GM21576 (cell line): ENCODE data around the gene TRMT1.

Experiments used
- ATAC-seq: cut with Tn5 transposase; IDR thresholded peaks from one replicate; pipeline ENCODE4 v1.9.1; 2021; ENCODE audit warnings: mild to moderate bottlenecking, moderate library complexity; ENCODE audit not compliant: unreplicated experiment

TRMT1 gene

GRCh38 chr19:13074378-13074777 lies 42.2 kb downstream of the TRMT1 start:
- no peak for ATAC-seq

- ATAC-seq: no peak
Observed at GRCh38 chr19:13073263-13073662, 43.3 kb downstream of the TRMT1 start.

DNA sequence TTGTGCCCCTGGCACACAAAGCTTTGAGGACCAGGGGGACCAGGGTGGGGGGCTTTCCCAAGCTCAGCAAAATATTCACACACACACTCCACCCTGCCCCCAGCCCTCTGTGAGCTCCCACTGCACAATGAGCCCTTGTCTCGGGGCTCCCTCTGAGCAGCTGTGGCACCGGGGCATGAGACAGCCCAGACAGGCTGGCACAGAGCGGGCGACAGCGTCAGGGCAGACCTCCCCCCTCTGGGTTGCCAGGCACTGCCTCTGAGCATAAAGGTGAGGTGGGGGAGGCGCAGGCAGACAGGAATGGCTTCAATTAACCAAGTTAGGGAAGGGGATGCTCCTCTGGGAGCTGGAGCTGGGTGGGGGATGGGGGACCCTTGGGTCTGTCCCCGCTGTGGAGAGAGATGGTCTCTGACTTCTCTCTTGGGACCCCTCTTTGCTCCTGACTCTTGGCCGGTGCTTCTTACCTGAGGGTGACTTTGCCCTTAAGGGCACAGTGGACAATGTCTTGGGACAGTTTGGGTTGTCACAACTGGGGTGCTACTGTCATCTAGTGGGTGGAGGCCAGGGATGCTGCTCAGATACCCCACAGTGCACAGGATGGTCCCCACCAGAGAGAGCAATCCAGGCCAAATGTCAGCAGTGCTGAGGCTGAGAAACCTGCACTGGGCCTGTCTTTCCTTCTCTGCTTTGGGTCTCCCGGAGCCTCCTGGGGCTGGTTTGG lies 44.2 kb downstream of the TRMT1 start:
- ATAC-seq: no peak

GRCh38 chr19:13071444-13072187 lies 44.9 kb downstream of the TRMT1 start:
- no peak for ATAC-seq

DNA sequence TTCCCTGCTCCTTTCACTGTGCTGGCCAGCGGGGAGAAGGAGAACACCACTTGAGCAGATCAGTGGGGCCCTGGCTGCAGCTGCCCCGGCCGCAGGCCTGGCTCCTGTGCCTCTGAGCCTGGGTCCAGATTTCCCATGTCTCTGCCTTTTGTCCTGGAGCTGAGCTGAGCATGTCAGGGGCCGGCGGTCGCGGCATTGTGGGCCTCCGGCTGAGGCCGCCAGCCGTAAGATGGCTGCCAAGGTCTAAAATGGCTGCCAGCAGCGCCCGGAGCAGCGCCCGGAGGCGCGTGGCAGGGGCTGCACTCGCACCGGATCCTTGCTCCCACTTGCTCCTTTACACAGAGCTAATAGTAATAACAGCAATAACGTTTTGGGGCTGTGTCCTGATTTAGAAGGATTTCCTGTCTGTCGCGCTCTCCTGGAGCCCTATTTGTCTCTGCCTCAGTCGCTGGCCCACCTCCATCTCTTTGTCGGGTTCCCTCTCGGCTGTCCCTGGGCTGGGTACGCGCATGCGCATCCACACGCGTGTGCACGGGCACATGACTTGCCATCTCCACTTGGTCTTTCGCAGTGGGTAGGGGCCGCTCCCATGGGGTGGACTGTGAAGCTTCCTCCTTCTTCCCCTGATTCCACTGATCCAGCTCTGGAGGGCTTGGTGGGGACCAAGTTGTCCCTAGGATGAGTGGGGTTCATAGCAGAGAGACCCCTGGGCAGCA lies 46.0 kb downstream of the TRMT1 start:
- no peak for ATAC-seq

GRCh38 chr19:13069415-13070359 lies 46.9 kb downstream of the TRMT1 start:
- ATAC-seq: no peak

DNA sequence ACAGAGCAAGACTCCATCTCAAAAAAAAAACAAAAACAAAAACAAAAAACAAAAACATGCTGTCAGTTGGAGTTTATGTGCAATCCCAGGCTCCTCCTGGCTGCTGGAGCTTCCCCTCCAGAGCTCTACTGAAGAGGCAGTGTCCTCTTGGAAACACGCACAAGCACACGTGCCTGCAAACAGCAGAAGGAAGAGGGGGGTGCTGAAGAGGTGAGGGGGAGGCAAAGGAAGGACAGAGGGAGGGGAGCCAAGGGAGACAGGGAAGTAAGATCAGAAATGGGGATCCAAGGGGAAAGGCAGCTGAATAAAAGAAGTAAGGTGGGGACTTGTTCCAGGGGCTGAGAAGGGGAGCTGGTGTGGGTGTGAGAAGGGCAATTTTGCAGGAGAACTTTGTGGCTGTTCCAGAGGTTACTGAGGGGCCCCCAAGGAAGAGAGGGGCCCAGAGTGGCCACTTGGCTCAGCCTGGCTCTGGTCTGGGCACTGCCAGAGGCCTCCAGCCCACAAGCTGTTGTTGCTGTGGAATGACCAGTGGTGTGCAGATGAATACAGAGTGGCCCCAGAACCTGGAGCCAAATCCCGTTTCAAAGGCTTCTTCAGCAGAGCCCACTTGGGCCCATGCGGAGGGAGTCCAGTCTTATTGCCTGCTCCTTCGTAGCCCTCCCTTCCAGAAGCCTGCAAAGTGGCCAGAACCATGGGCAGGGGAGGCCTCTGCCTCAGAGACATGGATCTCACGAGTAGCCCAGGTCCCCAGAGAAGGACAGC lies 48.3 kb downstream of the TRMT1 start:
- ATAC-seq: no peak

GRCh38 chr19:13066933-13067807 lies 49.4 kb downstream of the TRMT1 start:
- no peak for ATAC-seq

DNA sequence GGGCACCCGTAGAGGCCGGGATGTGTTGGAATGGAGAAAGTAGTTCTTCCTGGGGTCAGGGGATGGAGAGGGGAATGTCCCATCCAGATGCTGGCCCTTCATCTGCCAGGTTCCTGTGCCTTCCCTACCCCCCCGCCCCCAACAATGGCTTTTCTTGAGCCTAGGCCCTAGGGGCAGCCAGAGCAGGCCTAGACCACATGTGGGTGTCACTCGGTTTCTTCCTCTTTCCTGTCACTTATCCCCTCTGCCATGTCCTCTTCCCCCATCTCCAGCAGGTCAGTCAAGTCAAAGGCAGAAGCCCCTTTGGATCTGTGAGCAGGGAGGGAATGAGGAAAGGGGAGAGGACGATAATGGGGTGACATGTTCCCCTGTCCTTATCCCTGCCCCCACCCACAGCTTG lies 50.3 kb downstream of the TRMT1 start:
- no peak for ATAC-seq

GRCh38 chr19:13064092-13064489 lies 52.4 kb downstream of the TRMT1 start:
- ATAC-seq: no peak

DNA sequence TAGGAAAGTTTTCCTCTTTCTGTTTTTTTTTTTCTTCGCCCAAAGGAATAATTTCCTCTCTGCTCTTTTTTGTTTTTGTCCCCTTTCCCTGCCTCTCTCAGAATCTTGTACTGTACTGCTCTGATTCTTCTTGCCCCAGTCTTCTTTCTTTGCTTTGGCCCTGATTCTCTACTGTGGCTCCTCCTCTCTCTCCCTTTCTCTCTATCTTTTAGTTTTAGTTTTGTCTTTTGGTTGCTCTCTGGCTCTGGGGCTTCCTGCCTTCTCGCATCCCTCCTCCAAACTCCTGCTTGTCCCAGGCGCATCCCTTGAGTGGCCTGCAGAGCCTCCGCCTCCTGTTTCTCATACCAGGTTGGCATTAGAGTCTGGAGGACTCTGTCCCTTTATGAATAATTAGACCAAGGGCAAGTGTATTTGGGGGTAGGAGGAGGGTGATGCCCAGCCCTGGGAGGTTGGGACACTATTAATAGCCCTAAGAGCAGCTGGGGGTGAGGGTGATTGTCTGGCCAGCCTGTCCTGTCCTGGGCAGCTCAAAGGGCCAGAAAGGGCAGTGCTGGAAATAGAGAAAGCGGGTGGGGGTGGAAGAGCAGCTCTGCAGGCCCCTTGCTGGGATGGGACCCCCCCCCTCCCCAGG lies 53.0 kb downstream of the TRMT1 start:
- ATAC-seq: no peak

GRCh38 chr19:13062317-13062716 lies 54.2 kb downstream of the TRMT1 start:
- no peak for ATAC-seq

DNA sequence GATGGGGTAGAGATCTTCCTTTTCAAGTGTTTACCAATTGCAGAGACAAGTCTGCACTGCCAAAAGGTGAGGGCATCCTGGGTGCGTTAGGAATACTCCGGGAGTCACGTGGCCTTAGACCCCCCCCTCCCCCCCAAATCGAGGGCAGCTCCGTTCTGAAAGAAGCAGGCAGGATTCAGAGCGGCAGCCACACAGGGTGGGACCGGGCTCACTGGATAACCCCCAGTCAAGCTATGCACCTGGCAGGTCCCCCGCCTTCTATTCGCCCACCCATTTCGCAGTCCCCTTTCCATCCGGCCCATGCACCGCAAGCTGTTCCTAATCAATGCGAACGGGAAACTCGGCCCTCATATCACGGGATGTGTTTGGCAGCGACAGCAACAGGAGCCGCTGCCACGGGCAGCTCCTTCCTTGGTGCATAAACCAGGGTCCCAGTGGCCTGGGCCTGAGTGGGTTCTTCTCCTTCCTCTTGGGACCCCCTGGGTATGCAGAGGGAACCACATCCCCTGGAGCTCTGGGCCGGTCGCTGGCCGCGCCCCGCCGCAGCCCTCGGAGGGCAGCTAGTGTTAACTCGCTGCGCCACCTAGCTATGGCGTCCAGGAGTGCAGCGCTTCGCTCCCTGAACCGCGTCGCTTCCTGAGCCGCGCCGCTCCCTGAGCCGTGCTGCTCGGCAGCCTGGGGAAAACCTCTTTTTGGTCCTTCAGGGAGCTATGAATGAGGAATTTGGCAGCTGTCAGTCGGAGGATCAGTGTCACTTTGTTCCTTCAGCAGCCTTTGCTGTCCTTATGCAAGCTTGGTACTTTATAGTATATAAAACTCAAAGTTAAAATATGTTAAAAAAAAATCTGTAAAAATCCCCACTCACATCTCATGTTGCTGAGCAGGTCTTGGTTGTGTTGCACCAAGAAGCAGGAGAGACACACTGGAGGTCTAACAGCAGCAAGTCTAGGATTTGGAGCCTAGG lies 55.3 kb downstream of the TRMT1 start:
- peak; percentile 70 for ATAC-seq

DNA sequence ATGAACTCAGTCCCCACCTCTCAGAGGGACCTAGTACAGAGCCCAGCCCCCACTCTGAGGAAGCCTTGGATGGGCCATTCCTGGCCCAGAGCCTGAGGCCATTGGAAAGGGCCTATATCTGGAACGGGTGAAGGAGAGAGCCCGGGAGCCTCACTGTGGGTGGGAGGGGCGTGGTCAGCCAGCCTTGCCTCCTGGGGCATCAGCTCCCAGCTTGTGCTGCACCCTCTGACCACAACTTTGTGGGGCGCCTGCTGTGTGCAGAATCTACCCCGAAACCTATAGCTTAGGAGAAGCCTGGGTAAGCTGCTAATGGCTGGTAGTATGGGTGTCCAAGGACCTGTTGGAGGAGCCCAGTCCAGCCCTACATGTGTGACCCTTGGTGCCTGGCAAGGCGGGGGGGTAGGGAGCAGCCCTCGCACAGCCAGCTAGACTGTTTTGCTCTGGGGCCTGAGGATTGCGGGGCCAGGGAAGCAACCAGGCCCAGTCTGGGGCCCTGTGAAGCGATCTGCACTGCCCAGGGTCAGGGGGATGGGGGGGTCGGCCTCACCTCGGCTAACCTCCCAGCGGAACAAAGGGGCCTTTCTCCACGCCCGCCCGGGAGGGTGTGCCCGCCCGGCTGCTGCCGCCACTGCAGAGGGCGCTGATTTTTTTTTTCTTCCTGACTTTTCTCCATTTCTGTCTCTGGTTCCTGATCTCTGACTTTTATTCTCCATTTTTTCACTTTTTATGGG lies 56.1 kb downstream of the TRMT1 start:
- no peak for ATAC-seq

DNA sequence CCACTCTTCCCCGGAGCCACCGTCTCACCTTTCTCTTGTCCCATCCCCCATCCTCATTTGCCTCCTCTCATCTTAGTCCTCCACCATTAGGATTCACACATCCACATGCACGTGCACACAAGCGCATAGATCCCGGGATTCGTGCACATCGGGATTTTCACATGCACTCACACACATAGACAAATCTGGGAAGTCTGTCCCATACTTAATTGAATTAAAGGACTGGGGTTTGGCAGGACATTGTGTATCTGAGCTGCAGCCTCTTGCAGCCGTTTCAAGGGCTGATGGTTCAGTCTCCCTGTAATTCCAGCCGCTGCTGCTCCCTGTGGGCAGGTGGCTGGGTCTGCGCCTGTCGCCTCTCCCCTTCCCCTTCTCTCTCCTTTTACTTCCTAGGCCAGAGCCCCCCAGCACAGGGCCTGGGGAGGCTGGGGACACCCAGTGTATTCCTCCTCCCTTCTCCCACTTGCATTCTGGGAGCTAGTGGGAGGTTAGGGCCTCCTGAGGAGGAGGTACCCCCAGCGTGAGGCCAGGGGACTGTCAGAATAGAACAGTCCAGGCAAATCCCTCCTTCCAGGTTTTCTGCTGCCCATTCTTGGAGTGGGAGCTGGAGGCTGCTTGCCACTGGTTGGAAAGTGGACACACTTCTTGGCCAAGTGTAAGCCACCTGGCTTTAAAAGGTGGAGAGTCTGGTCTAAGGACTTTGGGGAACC lies 57.4 kb downstream of the TRMT1 start:
- ATAC-seq: no peak

- no peak for ATAC-seq
Observed at GRCh38 chr19:13057744-13058143, 58.8 kb downstream of the TRMT1 start.
